ENCODE measurements around the gene PRDM16. TPM values are rescaled to one million over a fixed set of nuclear protein-coding genes. Genes with fewer than 3 reads are reported as not detected.
A peak's percentile ranks its signal among the peaks of the same experiment; 100 is the strongest.

Gene PRDM16
- polyA plus RNA-seq, 1 donor from 2014 or later, result 0.21 TPM

GRCh38 chr1:3315399-3316339 lies 246.7 kb downstream of the PRDM16 start:
- no peak overlapping the region for H3K4me3 ChIP-seq (ENCODE audit: low read length)

GRCh38 chr1:3316340-3316943 lies 247.4 kb downstream of the PRDM16 start:
- Histone ChIP-seq H3K27ac (ENCODE audit: low read length) (no peak overlapping the region), H3K79me2 (replicated peaks; ENCODE audit: insufficient read depth, low read length) (no peaks in the 10 kb centered on the region), H4K20me1 (ENCODE audit: insufficient read depth) (no peaks in the 10 kb centered on the region), H3K4me2 (ENCODE audit: low read length) (no peak overlapping the region), H2AFZ (ENCODE audit: low read depth, low read length) (no peak overlapping the region), H3K9ac (ENCODE audit: low read length) (no peak overlapping the region), H3K36me3 (ENCODE audit: insufficient read depth, low read length) (no peaks in the 10 kb centered on the region), H3K9me3 (ENCODE audit: low read length) (no peaks in the 10 kb centered on the region), H3K27me3 (ENCODE audit: insufficient read depth, low read depth, low read length) (no peaks in the 10 kb centered on the region), H3F3A (ENCODE audit: insufficient read depth, low read length, poor library complexity, severe bottlenecking) (no peaks in the 10 kb centered on the region), H3K4me3 (ENCODE audit: low read length) (no peak overlapping the region), H3K9me2 (ENCODE audit: insufficient read depth, low read length) (no peaks in the 10 kb centered on the region)
- TF ChIP-seq RAD21 (conservative IDR thresholded peaks at IDR 0.05) (no peak), POLR2AphosphoS5 (IDR thresholded peaks at IDR 0.05) (peak; percentile 53), EP300 (conservative IDR thresholded peaks at IDR 0.05; ENCODE audit: poor library complexity, severe bottlenecking) (peak; percentile 45)

More at GRCh38 chr1:3315399-3316339, 246.7 kb downstream of the PRDM16 start:
- H3K9me3 ChIP-seq (ENCODE audit: low read length), result no peaks in the 10 kb centered on the region
- no peaks in the 10 kb centered on the region for H4K20me1 ChIP-seq (ENCODE audit: insufficient read depth)
- H3K4me2 ChIP-seq (ENCODE audit: low read length), result no peak overlapping the region
- no peaks in the 10 kb centered on the region for H3K27me3 ChIP-seq (ENCODE audit: insufficient read depth, low read depth, low read length)
- TF ChIP-seq SMC3 (conservative IDR thresholded peaks at IDR 0.05; ENCODE audit: poor library complexity) (no peak), EZH2 (IDR thresholded peaks at IDR 0.05; ENCODE audit: borderline replicate concordance, insufficient read depth, low read length, poor library complexity, severe bottlenecking) (no peak), RAD21 (conservative IDR thresholded peaks at IDR 0.05) (no peak), POLR2AphosphoS5 (IDR thresholded peaks at IDR 0.05) (no peak), TAF1 (IDR thresholded peaks at IDR 0.05; ENCODE audit: low read depth) (no peak), REST (IDR thresholded peaks at IDR 0.05; ENCODE audit: borderline replicate concordance) (no peak), MXI1 (conservative IDR thresholded peaks at IDR 0.05; ENCODE audit: poor library complexity, severe bottlenecking) (no peak), EP300 (conservative IDR thresholded peaks at IDR 0.05; ENCODE audit: poor library complexity, severe bottlenecking) (no peak)
- TF ChIP-seq, protein P1, sequence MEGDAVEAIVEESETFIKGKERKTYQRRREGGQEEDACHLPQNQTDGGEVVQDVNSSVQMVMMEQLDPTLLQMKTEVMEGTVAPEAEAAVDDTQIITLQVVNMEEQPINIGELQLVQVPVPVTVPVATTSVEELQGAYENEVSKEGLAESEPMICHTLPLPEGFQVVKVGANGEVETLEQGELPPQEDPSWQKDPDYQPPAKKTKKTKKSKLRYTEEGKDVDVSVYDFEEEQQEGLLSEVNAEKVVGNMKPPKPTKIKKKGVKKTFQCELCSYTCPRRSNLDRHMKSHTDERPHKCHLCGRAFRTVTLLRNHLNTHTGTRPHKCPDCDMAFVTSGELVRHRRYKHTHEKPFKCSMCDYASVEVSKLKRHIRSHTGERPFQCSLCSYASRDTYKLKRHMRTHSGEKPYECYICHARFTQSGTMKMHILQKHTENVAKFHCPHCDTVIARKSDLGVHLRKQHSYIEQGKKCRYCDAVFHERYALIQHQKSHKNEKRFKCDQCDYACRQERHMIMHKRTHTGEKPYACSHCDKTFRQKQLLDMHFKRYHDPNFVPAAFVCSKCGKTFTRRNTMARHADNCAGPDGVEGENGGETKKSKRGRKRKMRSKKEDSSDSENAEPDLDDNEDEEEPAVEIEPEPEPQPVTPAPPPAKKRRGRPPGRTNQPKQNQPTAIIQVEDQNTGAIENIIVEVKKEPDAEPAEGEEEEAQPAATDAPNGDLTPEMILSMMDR (IDR thresholded peaks at IDR 0.05; ENCODE audit: poor library complexity, severe bottlenecking), result no peak
- H3K9me2 ChIP-seq (ENCODE audit: insufficient read depth, low read length), result no peaks in the 10 kb centered on the region
- H3K9ac ChIP-seq (ENCODE audit: low read length), result no peak overlapping the region
- H3K79me2 ChIP-seq (replicated peaks; ENCODE audit: insufficient read depth, low read length), result no peaks in the 10 kb centered on the region
- H3K36me3 ChIP-seq (ENCODE audit: insufficient read depth, low read length), result no peaks in the 10 kb centered on the region
- no peak overlapping the region for H2AFZ ChIP-seq (ENCODE audit: low read depth, low read length)
- H3K27ac ChIP-seq (ENCODE audit: low read length), result no peak overlapping the region
- H3F3A ChIP-seq (ENCODE audit: insufficient read depth, low read length, poor library complexity, severe bottlenecking), result no peaks in the 10 kb centered on the region

All from neural cell (in vitro differentiated cells).